GM12878 (cell line): ENCODE results near the gene ACER3. TPM values are rescaled to one million over a fixed set of nuclear protein-coding genes. Genes with fewer than 3 reads are reported as not detected.

Experiments
- ATAC-seq: fragments of 200-7000 bp; cut with Tn5 transposase; 3 replicates; pipeline ENCODE4 v1.9.1; 2020; ENCODE audit warnings: mild to moderate bottlenecking, moderate library complexity
- BruUV-seq: library from RNA; stranded (reverse); fragments of 400-500 nt; replicated peaks from 2 replicates; lab custom pipeline; 2021; lab: Mats Ljungman, UMichigan
- CTCF ChIA-PET: fragments of 300-600 bp; sonication (Branson Sonifier 250); formaldehyde crosslinking; extraction: SDS; loops from one replicate; lab custom pipeline; 2021; ENCODE audit warnings: inconsistent platforms; lab: Yijun Ruan, JAX
- POLR2A ChIA-PET: fragments of 350-600 bp; formaldehyde crosslinking; extraction: SDS; loops from one replicate; lab custom pipeline; 2021; ENCODE audit warnings: inconsistent platforms; lab: Charles Lee
- RAD21 ChIA-PET: fragments of 300-600 bp; sonication (Branson Sonifier 250); formaldehyde crosslinking; loops from one replicate; lab custom pipeline; 2023; ENCODE audit warnings: antibody characterized with exemption; ENCODE audit not compliant: unreplicated experiment; lab: Charles Lee
- SMC1A ChIA-PET: fragments of 300-600 bp; sonication (Branson Sonifier 250); formaldehyde crosslinking; loops from one replicate; lab custom pipeline; 2023; ENCODE audit not compliant: unreplicated experiment, uncharacterized antibody; lab: Charles Lee
- DNase-seq: peaks from one replicate; pipeline ENCODE4 v3.0.0-alpha.2; 2011; ENCODE audit warnings: low read depth, low spot score
- FAIRE-seq: peaks from 3 replicates; lab custom pipeline; 2011; peaks lifted over from hg19 to GRCh38; lab: Jason Lieb, UNC
- H2AFZ ChIP-seq: 2 replicates; pipeline ENCODE4 v1.6.0; 2011; ENCODE audit warnings: low read depth, low read length, control low read depth; ENCODE audit not compliant: control insufficient read depth
- H3K27ac ChIP-seq: 2 replicates; pipeline ENCODE4 v1.5.1; 2011; ENCODE audit warnings: control low read depth; ENCODE audit not compliant: control insufficient read depth, insufficient read depth
- H3K27me3 ChIP-seq, 2 experiments: replicated peaks in 1 of 2; 2 replicates each; pipeline versions ENCODE4 v1.6.0 to v1.6.1; 2011; ENCODE audit warnings: low read length in 1 of 2; ENCODE audit not compliant: control insufficient read depth in 2 of 2, insufficient read depth in 2 of 2
- H3K36me3 ChIP-seq, 2 experiments: 2 replicates each; pipeline ENCODE4 v1.5.1; 2011; ENCODE audit warnings: low read length in 1 of 2; ENCODE audit not compliant: control insufficient read depth in 2 of 2, insufficient read depth in 2 of 2
- H3K4me1 ChIP-seq: 2 replicates; pipeline ENCODE4 v1.6.1; 2011; ENCODE audit warnings: mild to moderate bottlenecking, low read length, moderate library complexity, mixed read lengths; ENCODE audit not compliant: control insufficient read depth, insufficient read depth
- H3K4me2 ChIP-seq: 2 replicates; pipeline ENCODE4 v1.6.0; 2011; ENCODE audit warnings: control low read depth; ENCODE audit not compliant: control insufficient read depth, insufficient read depth
- H3K4me3 ChIP-seq: fragments of 200-600 bp; sonication (generic); 2 replicates; pipeline ENCODE4 v1.5.1; 2016
- H3K79me2 ChIP-seq: 2 replicates; pipeline ENCODE4 v1.6.0; 2011; ENCODE audit warnings: low read length; ENCODE audit not compliant: control insufficient read depth, insufficient read depth
- H3K9ac ChIP-seq: 2 replicates; pipeline ENCODE4 v1.8.0; 2011; ENCODE audit warnings: low read length, control low read depth, mixed read lengths; ENCODE audit not compliant: control insufficient read depth, insufficient read depth
- H3K9me3 ChIP-seq: replicated peaks from 3 replicates; pipeline ENCODE4 v1.5.1; 2011; ENCODE audit warnings: mild to moderate bottlenecking, low read length; ENCODE audit not compliant: control insufficient read depth, insufficient read depth
- H4K20me1 ChIP-seq: 2 replicates; pipeline ENCODE4 v1.6.0; 2011; ENCODE audit not compliant: control insufficient read depth, insufficient read depth
- BCL3 ChIP-seq: IDR thresholded peaks from 2 replicates; pipeline ENCODE4 v1.6.1; 2011; ENCODE audit warnings: borderline replicate concordance, low read depth, mild to moderate bottlenecking, moderate library complexity, low read length; ENCODE audit not compliant: insufficient read depth, poor library complexity, severe bottlenecking
- CTCF ChIP-seq, 3 experiments: IDR thresholded peaks in 2 of 3; conservative IDR thresholded peaks in 1 of 3; 2 replicates each; pipeline ENCODE4 v1.5.1; 2011; ENCODE audit warnings: low read depth in 3 of 3, low read length in 3 of 3, mild to moderate bottlenecking in 3 of 3, control low read depth in 2 of 3, moderate library complexity in 2 of 3, inconsistent platforms in 1 of 3, mixed read lengths in 1 of 3; ENCODE audit not compliant: control insufficient read depth in 2 of 3, insufficient read depth in 1 of 3; ENCODE audit errors: extremely low read depth in 1 of 3
- HDGF ChIP-seq: fragments of 450-650 bp; IDR thresholded peaks from 2 replicates; pipeline ENCODE4 v1.6.1; 2016; ENCODE audit warnings: antibody characterized with exemption
- JUNB ChIP-seq: IDR thresholded peaks from 2 replicates; pipeline ENCODE4 v1.6.1; 2016; ENCODE audit warnings: antibody characterized with exemption, mild to moderate bottlenecking
- MEF2B ChIP-seq: fragments of 450-650 bp; IDR thresholded peaks from 2 replicates; pipeline ENCODE4 v1.6.1; 2018; ENCODE audit warnings: mild to moderate bottlenecking, moderate library complexity; ENCODE audit not compliant: partially characterized antibody, poor library complexity, severe bottlenecking
- MYB ChIP-seq: fragments of 150-350 bp; IDR thresholded peaks from 2 replicates; pipeline ENCODE4 v1.6.1; 2014; ENCODE audit warnings: mild to moderate bottlenecking, low read depth, low read length, borderline replicate concordance
- NFIC ChIP-seq: IDR thresholded peaks from 2 replicates; pipeline ENCODE4 v1.6.1; 2012; ENCODE audit warnings: low read depth, mild to moderate bottlenecking, inconsistent platforms, low read length, moderate library complexity
- SMAD5 ChIP-seq: IDR thresholded peaks from 2 replicates; pipeline ENCODE4 v1.6.1; 2016; ENCODE audit warnings: antibody characterized with exemption, low read depth
- SREBF1 ChIP-seq: IDR thresholded peaks from 2 replicates; pipeline ENCODE4 v1.6.1; 2012; ENCODE audit warnings: mild to moderate bottlenecking, low read length
- USF1 ChIP-seq: IDR thresholded peaks from 2 replicates; pipeline ENCODE4 v1.6.1; 2011; ENCODE audit warnings: borderline replicate concordance, low read depth, mild to moderate bottlenecking, moderate library complexity, mixed read lengths, low read length; ENCODE audit not compliant: insufficient read depth; ENCODE audit errors: extremely low read length
- ZBTB33 ChIP-seq: fragments of 450-650 bp; IDR thresholded peaks from 2 replicates; pipeline ENCODE4 v1.6.1; 2017; ENCODE audit warnings: mild to moderate bottlenecking
- ZNF687 ChIP-seq: fragments of 450-650 bp; IDR thresholded peaks from 2 replicates; pipeline ENCODE4 v1.6.1; 2017; ENCODE audit warnings: mild to moderate bottlenecking, moderate library complexity
- WGBS: methylation state at CpG from one replicate; pipeline ENCODE4 v1.1.6; 2016; ENCODE audit warnings: low lambda C conversion rate; ENCODE audit not compliant: insufficient replicate concordance, insufficient coverage; ENCODE audit errors: missing lambda C conversion rate; 5-methylcytosine and 5-hydroxymethylcytosine counted together
- in situ Hi-C: fragments of 300-500 bp; cut with MboI; formaldehyde crosslinking; loops from 9 replicates; pipeline ENCODE4 v1.14.3; 2018; ENCODE audit warnings: mixed read lengths
- intact Hi-C: fragments of 100-400 bp; cut with micrococcal nuclease; formaldehyde crosslinking; loops from one replicate; pipeline ENCODE4 v1.14.2; 2022; ENCODE audit not compliant: unreplicated experiment
- polyA plus RNA-seq, 11 experiments: library from polyadenylated mRNA; depleted of rRNA in 4 of 11; unstranded in 6 of 11; stranded (reverse) in 5 of 11; fragments of >200 nt; fragmentation: Nextera tagmentation in 4 of 11; fragmentation: Illumina TruSeq in 1 of 11; extraction: Ambion mirVana in 4 of 11; extraction: Trizol in 1 of 11; gene quantifications; 1 replicate in 1 of 11; 2 replicates in 10 of 11; pipeline versions ENCODE4 v1.2.1 to v1.2.3, GENCODE V29; 2011 to 2016; ENCODE audit warnings: inconsistent platforms in 2 of 11, missing spikeins in 2 of 11, low read depth in 1 of 11
- total RNA-seq, 4 experiments: library from RNA; depleted of rRNA in 3 of 4; stranded (reverse); fragments of >200 nt in 3 of 4; fragmentation: Illumina TruSeq in 1 of 4; extraction: Trizol in 1 of 4; gene quantifications; 2 replicates each; pipeline versions ENCODE4 v1.2.1 to v1.2.3, GENCODE V29; 2013 to 2021

ACER3 gene
- total and polyA plus RNA-seq, 10 of the 15 experiments (the other 5 are each of a cell fraction or from before 2014, with no cell fraction given): 2.8 to 17.4 (median 10.3) TPM

GRCh38 chr11:76944225-76944624 lies 83.5 kb downstream of the ACER3 start (continued):
- no peak for TF ChIP-seq ZNF687
- no peak for TF ChIP-seq MEF2B

- H3K4me1 ChIP-seq: no peaks in the 10 kb centered on the region
- no peak overlapping the region for H3K9ac ChIP-seq
- WGBS: 92% methylated on average over 1 of the region's 1 CpG
- no peaks in the 10 kb centered on the region for H3K36me3 ChIP-seq
- CTCF ChIA-PET: no interaction called here
- ATAC-seq: no peak
- RAD21 ChIA-PET: no interaction called here
- no peaks in the 10 kb centered on the region for H3K27me3 ChIP-seq
- intact Hi-C loops: no loop called here
- no peak overlapping the region for H3K4me3 ChIP-seq
- no peaks in the 10 kb centered on the region for H3K9me3 ChIP-seq
- no peak overlapping the region for H3K4me2 ChIP-seq
- POLR2A ChIA-PET: no interaction called here
- SMC1A ChIA-PET: no interaction called here
- no TSS peak for BruUV-seq
- FAIRE-seq: no peak
- H3K27ac ChIP-seq: no peak overlapping the region
- H3K79me2 ChIP-seq: no peaks in the 10 kb centered on the region
- no peak overlapping the region for H2AFZ ChIP-seq
- no peaks in the 10 kb centered on the region for H4K20me1 ChIP-seq
- no peak for DNase-seq
- in situ Hi-C loops: no loop called here
- TF ChIP-seq HDGF: no peak
- TF ChIP-seq MYB: no peak
- TF ChIP-seq ZBTB33: no peak
- TF ChIP-seq JUNB: no peak
- no peak for TF ChIP-seq BCL3
- no peak for TF ChIP-seq NFIC
- TF ChIP-seq USF1: no peak
- no peak for TF ChIP-seq CTCF (IDR thresholded peaks at IDR 0.05 in 2 of 3, conservative IDR thresholded peaks at IDR 0.05 in 1 of 3; ENCODE audit: control insufficient read depth in 2 of 3, extremely low read depth in 1 of 3, insufficient read depth in 1 of 3, low read depth in 3 of 3, low read length in 3 of 3)
- TF ChIP-seq SREBF1: no peak
- no peak for TF ChIP-seq SMAD5
These were observed 85.5 kb downstream of the ACER3 start for GRCh38 chr11:76946223-76946622.
